ENCODE results near the gene ZP1. TPM values are rescaled to one million over a fixed set of nuclear protein-coding genes. Genes with fewer than 3 reads are reported as not detected.

The ZP1 gene
- total and polyA plus RNA-seq, 10 of the 15 experiments (the other 5 are each of a cell fraction or from before 2014, with no cell fraction given), result not detected

GRCh38 chr11:60855726-60856633 is 11.4 kb upstream of the ZP1 start, which contains the start of gene PTGDR2:
TSS of gene PTGDR2 (minus strand) at chr11:60855950. CDS start at chr11:60853722, 2,228 bp downstream.
- Histone ChIP-seq H3K9ac (ENCODE audit: control insufficient read depth, insufficient read depth, low read length) (no peak within 1 kb of the TSS), H2AFZ (ENCODE audit: control insufficient read depth, low read depth, low read length) (no peak within 1 kb of the TSS), H3K4me2 (ENCODE audit: control insufficient read depth, insufficient read depth) (no peak within 1 kb of the TSS), H3K79me2 (ENCODE audit: control insufficient read depth, insufficient read depth, low read length) (no peaks in the 10 kb centered on the region), H3K36me3 (ENCODE audit: control insufficient read depth in 2 of 2, insufficient read depth in 2 of 2, low read length in 1 of 2) (peaks cover 3 to 6% of the 10 kb centered on the region in 2 experiments), H3K9me3 (replicated peaks; ENCODE audit: control insufficient read depth, insufficient read depth, low read length) (no peaks in the 10 kb centered on the region), H3K4me1 (ENCODE audit: control insufficient read depth, insufficient read depth, low read length) (0 out of 2 replicates have a peak, but pooled peaks cover 3% of the 10 kb centered on the region), H3K27ac (ENCODE audit: control insufficient read depth, insufficient read depth) (no peak within 1 kb of the TSS), H3K27me3 (replicated peaks in 1 of 2; ENCODE audit: control insufficient read depth in 2 of 2, insufficient read depth in 2 of 2, low read length in 1 of 2) (no peaks in the 10 kb centered on the region), H3K4me3 (no peak within 1 kb of the TSS), H4K20me1 (ENCODE audit: control insufficient read depth, insufficient read depth) (no peaks in the 10 kb centered on the region)
- ChIA-PET CTCF (interaction anchor here (0.9 to 2.3 kb wide), 3 partner anchors 15 to 44 kb away, joined by 3 to 6 read pairs (median 4); no protein-coding TSS in a partner anchor), POLR2A (interaction anchor here (0.6 kb wide), 1 partner anchor 323 kb away, joined by 4 read pairs; no protein-coding TSS in a partner anchor), SMC1A (ENCODE audit: uncharacterized antibody, unreplicated experiment) (interaction anchor here (0.7 to 1.0 kb wide), 2 partner anchors 10 to 39 kb away, joined by 3 read pairs; no protein-coding TSS in a partner anchor), RAD21 (ENCODE audit: unreplicated experiment) (no interaction called here)
- 35% methylated on average over 14 of the region's 14 CpGs for WGBS (ENCODE audit: insufficient coverage, insufficient replicate concordance, low lambda C conversion rate, missing lambda C conversion rate)
- DNase-seq (ENCODE audit: low read depth, low spot score) (no peak), FAIRE-seq (no peak), ATAC-seq (no peak)
- TF ChIP-seq TAF1 (IDR thresholded peaks at IDR 0.05; ENCODE audit: borderline replicate concordance, low read depth, low read length) (no peak), PAX5 (IDR thresholded peaks at IDR 0.05; ENCODE audit: borderline replicate concordance, low read depth, low read length) (no peak), POLR2AphosphoS2 (IDR thresholded peaks at IDR 0.05; ENCODE audit: low read depth, low read length) (no peak), CUX1 (IDR thresholded peaks at IDR 0.05; ENCODE audit: insufficient replicate concordance, low read depth, low read length) (no peak), TCF3 (IDR thresholded peaks at IDR 0.05; ENCODE audit: borderline replicate concordance, insufficient read depth, low read depth, low read length) (no peak), HCFC1 (IDR thresholded peaks at IDR 0.05; ENCODE audit: low read length) (no peak)
- no TSS peak for BruUV-seq (replicated peaks)
- intact Hi-C loops (cut with micrococcal nuclease; ENCODE audit: unreplicated experiment), result no loop called here
- in situ Hi-C loops (cut with MboI), result no loop called here
